ENCODE data around the gene CBARP. TPM values are rescaled to one million over a fixed set of nuclear protein-coding genes. Genes with fewer than 3 reads are reported as not detected.

Gene CBARP
- total and polyA plus RNA-seq, 4 donors = 0.05 to 0.25 (median 0.06) TPM; not detected in 1

DNA sequence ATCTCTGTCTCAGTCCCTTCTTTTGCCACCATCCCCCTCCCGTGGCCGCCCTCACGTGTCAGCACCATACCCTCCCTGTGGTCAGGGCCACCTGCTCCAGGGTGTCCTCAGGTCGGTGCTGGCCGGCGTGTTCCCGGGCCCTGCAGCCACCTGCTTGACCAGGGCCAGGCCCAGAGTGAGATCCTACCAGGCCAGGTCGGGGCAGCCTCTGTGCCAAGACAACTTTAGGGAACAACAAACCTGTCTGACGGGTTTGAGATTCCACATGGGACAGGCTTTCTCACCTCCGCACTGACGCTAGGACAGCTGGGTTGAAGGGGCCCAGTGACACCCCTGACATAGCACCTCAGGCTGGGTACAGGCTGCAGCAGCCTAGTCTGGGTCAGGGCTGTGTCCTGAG, 56.2 kb downstream of the CBARP start:
- H3K27me3 ChIP-seq (ENCODE audit: control insufficient read depth in 4 of 4, insufficient read depth in 4 of 4, low read length in 3 of 4) = no peaks in the 10 kb centered on the region
- no peak for TF ChIP-seq RAD21 (IDR thresholded peaks at IDR 0.05)
- TF ChIP-seq, protein P1, sequence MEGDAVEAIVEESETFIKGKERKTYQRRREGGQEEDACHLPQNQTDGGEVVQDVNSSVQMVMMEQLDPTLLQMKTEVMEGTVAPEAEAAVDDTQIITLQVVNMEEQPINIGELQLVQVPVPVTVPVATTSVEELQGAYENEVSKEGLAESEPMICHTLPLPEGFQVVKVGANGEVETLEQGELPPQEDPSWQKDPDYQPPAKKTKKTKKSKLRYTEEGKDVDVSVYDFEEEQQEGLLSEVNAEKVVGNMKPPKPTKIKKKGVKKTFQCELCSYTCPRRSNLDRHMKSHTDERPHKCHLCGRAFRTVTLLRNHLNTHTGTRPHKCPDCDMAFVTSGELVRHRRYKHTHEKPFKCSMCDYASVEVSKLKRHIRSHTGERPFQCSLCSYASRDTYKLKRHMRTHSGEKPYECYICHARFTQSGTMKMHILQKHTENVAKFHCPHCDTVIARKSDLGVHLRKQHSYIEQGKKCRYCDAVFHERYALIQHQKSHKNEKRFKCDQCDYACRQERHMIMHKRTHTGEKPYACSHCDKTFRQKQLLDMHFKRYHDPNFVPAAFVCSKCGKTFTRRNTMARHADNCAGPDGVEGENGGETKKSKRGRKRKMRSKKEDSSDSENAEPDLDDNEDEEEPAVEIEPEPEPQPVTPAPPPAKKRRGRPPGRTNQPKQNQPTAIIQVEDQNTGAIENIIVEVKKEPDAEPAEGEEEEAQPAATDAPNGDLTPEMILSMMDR (IDR thresholded peaks at IDR 0.05; ENCODE audit: low read depth, low read length, missing input control) = no peak
- TF ChIP-seq HNF4G (IDR thresholded peaks at IDR 0.05) = no peak
- TF ChIP-seq, protein P2, sequence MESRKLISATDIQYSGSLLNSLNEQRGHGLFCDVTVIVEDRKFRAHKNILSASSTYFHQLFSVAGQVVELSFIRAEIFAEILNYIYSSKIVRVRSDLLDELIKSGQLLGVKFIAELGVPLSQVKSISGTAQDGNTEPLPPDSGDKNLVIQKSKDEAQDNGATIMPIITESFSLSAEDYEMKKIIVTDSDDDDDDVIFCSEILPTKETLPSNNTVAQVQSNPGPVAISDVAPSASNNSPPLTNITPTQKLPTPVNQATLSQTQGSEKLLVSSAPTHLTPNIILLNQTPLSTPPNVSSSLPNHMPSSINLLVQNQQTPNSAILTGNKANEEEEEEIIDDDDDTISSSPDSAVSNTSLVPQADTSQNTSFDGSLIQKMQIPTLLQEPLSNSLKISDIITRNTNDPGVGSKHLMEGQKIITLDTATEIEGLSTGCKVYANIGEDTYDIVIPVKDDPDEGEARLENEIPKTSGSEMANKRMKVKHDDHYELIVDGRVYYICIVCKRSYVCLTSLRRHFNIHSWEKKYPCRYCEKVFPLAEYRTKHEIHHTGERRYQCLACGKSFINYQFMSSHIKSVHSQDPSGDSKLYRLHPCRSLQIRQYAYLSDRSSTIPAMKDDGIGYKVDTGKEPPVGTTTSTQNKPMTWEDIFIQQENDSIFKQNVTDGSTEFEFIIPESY (IDR thresholded peaks at IDR 0.05) = no peak
- TF ChIP-seq, protein P3, sequence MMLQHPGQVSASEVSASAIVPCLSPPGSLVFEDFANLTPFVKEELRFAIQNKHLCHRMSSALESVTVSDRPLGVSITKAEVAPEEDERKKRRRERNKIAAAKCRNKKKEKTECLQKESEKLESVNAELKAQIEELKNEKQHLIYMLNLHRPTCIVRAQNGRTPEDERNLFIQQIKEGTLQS (IDR thresholded peaks at IDR 0.05) = no peak
- TF ChIP-seq HNF4A (conservative IDR thresholded peaks at IDR 0.05) = no peak
- TF ChIP-seq SP1 (IDR thresholded peaks at IDR 0.05) = no peak
- no peak for TF ChIP-seq GABPA (IDR thresholded peaks at IDR 0.05 in 1 of 2, conservative IDR thresholded peaks at IDR 0.05 in 1 of 2)
- no peak for TF ChIP-seq FOXA2 (IDR thresholded peaks at IDR 0.05)
- H3K4me3 ChIP-seq (ENCODE audit: low read depth in 1 of 3, low read length in 3 of 3) = no peak overlapping the region
- no peak overlapping the region for H3K27ac ChIP-seq (ENCODE audit: low read depth in 1 of 2, low read length in 2 of 2)
- H3K4me1 ChIP-seq (ENCODE audit: control insufficient read depth in 4 of 4, insufficient read depth in 4 of 4, low read length in 3 of 4) = peaks cover 0 to 7% (median 4%) of the 10 kb centered on the region in 4 donors
- DNase-seq (ENCODE audit: low spot score) = no peak
- H3K9ac ChIP-seq (ENCODE audit: low read depth in 1 of 2, low read length in 2 of 2) = no peak overlapping the region
- H3K9me3 ChIP-seq (ENCODE audit: control insufficient read depth in 4 of 4, low read length in 3 of 4) = no peaks in the 10 kb centered on the region
- H3K36me3 ChIP-seq (ENCODE audit: control insufficient read depth in 4 of 4, insufficient read depth in 3 of 4, low read depth in 1 of 4, low read length in 3 of 4) = no peaks in the 10 kb centered on the region
- 85% methylated on average over 11 of the region's 11 CpGs for whole genome bisulfite sequencing

Other genes with a start within 250 kb of the CBARP start
- under 1 TPM in 1 of 2 donors, not detected in 1; 0.05 TPM for gene GRIN3B, start 237.6 kb downstream of the CBARP start, total RNA-seq
- gene GRIN3B, start 237.6 kb downstream of the CBARP start, polyA plus RNA-seq = not detected
- gene TMEM259, start 216.9 kb downstream of the CBARP start, total RNA-seq = 10 to 100 TPM; 34.3 to 80.3 TPM
- gene TMEM259, start 216.9 kb downstream of the CBARP start, polyA plus RNA-seq = 10 to 100 TPM; 29.7 to 99.3 TPM
- not detected for gene RNU6-2, start 216.5 kb downstream of the CBARP start, total RNA-seq
- not detected for gene RNU6-2, start 216.5 kb downstream of the CBARP start, polyA plus RNA-seq
- 10 to 100 TPM; 31.0 to 38.4 TPM for gene CNN2, start 211.4 kb downstream of the CBARP start, total RNA-seq
- 10 to 100 TPM; 10.1 to 22.6 TPM for gene CNN2, start 211.4 kb downstream of the CBARP start, polyA plus RNA-seq
- 10 to 100 TPM in 1 of 2 donors, 1 to 10 TPM in 1; 5.3 to 60.9 TPM for gene ABCA7, start 197.9 kb downstream of the CBARP start, total RNA-seq
- 1 to 10 TPM; 3.0 to 4.4 TPM for gene ABCA7, start 197.9 kb downstream of the CBARP start, polyA plus RNA-seq
- 10 to 100 TPM; 13.6 to 27.5 TPM for gene ARHGAP45, start 170.8 kb downstream of the CBARP start, total RNA-seq
- gene ARHGAP45, start 170.8 kb downstream of the CBARP start, polyA plus RNA-seq = 1 to 10 TPM; 3.3 to 5.8 TPM
- 100 to 1,000 TPM in 1 of 2 donors, 10 to 100 TPM in 1; 51.8 to 168 TPM for gene POLR2E, start 142.6 kb downstream of the CBARP start, total RNA-seq
- gene POLR2E, start 142.6 kb downstream of the CBARP start, polyA plus RNA-seq = 100 to 1,000 TPM; 175 to 211 TPM
- gene GPX4, start 134.0 kb downstream of the CBARP start, total RNA-seq = 100 to 1,000 TPM; 122 to 149 TPM
- 100 to 1,000 TPM; 447 to 558 TPM for gene GPX4, start 134.0 kb downstream of the CBARP start, polyA plus RNA-seq
- 10 to 100 TPM; 11.0 to 25.0 TPM for gene SBNO2, start 63.7 kb downstream of the CBARP start, total RNA-seq
- 10 to 100 TPM in 1 of 2 donors, 1 to 10 TPM in 1; 2.2 to 19.1 TPM for gene SBNO2, start 63.7 kb downstream of the CBARP start, polyA plus RNA-seq
- gene STK11, start 32.2 kb downstream of the CBARP start, total RNA-seq = 100 to 1,000 TPM in 1 of 2 donors, 10 to 100 TPM in 1; 40.6 to 126 TPM
- 10 to 100 TPM in 1 of 2 donors, 1 to 10 TPM in 1; 3.0 to 30.3 TPM for gene STK11, start 32.2 kb downstream of the CBARP start, polyA plus RNA-seq
- gene ATP5F1D, start 3.7 kb upstream of the CBARP start, total RNA-seq = 10 to 100 TPM; 20.2 to 44.5 TPM
- gene ATP5F1D, start 3.7 kb upstream of the CBARP start, polyA plus RNA-seq = 100 to 1,000 TPM; 246 to 315 TPM
- gene MIDN, start 10.6 kb upstream of the CBARP start, total RNA-seq = 10 to 100 TPM in 1 of 2 donors, 1 to 10 TPM in 1; 9.1 to 22.9 TPM
- gene MIDN, start 10.6 kb upstream of the CBARP start, polyA plus RNA-seq = 10 to 100 TPM in 1 of 2 donors, 1 to 10 TPM in 1; 2.9 to 14.6 TPM
- 100 to 1,000 TPM in 1 of 2 donors, 10 to 100 TPM in 1; 80.5 to 135 TPM for gene CIRBP, start 31.3 kb upstream of the CBARP start, total RNA-seq
- gene CIRBP, start 31.3 kb upstream of the CBARP start, polyA plus RNA-seq = 100 to 1,000 TPM in 1 of 2 donors, 10 to 100 TPM in 1; 41.1 to 113 TPM
- gene FAM174C, start 37.5 kb upstream of the CBARP start, total RNA-seq = 10 to 100 TPM; 14.6 to 15.7 TPM
- gene FAM174C, start 37.5 kb upstream of the CBARP start, polyA plus RNA-seq = 10 to 100 TPM; 51.9 to 79.8 TPM
- 1 to 10 TPM in 1 of 2 donors, under 1 TPM in 1; 0.98 to 6.2 TPM for gene EFNA2, start 47.9 kb upstream of the CBARP start, total RNA-seq
- gene EFNA2, start 47.9 kb upstream of the CBARP start, polyA plus RNA-seq = 1 to 10 TPM; 2.5 to 9.8 TPM
- gene NDUFS7, start 145.9 kb upstream of the CBARP start, total RNA-seq = 10 to 100 TPM; 54.4 to 85.7 TPM
- gene NDUFS7, start 145.9 kb upstream of the CBARP start, polyA plus RNA-seq = 100 to 1,000 TPM; 170 to 185 TPM
- 100 to 1,000 TPM in 1 of 2 donors, 10 to 100 TPM in 1; 76.2 to 181 TPM for gene GAMT, start 163.5 kb upstream of the CBARP start, total RNA-seq
- gene GAMT, start 163.5 kb upstream of the CBARP start, polyA plus RNA-seq = 100 to 1,000 TPM; 367 to 394 TPM
- 10 to 100 TPM; 30.0 to 45.0 TPM for gene DAZAP1, start 169.6 kb upstream of the CBARP start, total RNA-seq
- gene DAZAP1, start 169.6 kb upstream of the CBARP start, polyA plus RNA-seq = 10 to 100 TPM in 1 of 2 donors, 1 to 10 TPM in 1; 5.4 to 29.4 TPM
- gene RPS15, start 200.4 kb upstream of the CBARP start, total RNA-seq = 100 to 1,000 TPM; 296 to 408 TPM
- 100 to 1,000 TPM; 420 to 954 TPM for gene RPS15, start 200.4 kb upstream of the CBARP start, polyA plus RNA-seq
- under 1 TPM; under 0.01 to 0.05 TPM for gene APC2, start 212.1 kb upstream of the CBARP start, total RNA-seq
- gene APC2, start 212.1 kb upstream of the CBARP start, polyA plus RNA-seq = under 1 TPM; 0.01 to 0.06 TPM
- gene C19orf25, start 241.2 kb upstream of the CBARP start, total RNA-seq = 10 to 100 TPM; 17.3 to 19.8 TPM
- gene C19orf25, start 241.2 kb upstream of the CBARP start, polyA plus RNA-seq = 10 to 100 TPM; 15.1 to 19.8 TPM

Measured in liver (tissue), 9 donors.